ENCODE measurements around the gene TMPRSS7. TPM values are rescaled to one million over a fixed set of nuclear protein-coding genes. Genes with fewer than 3 reads are reported as not detected.

TMPRSS7 gene
- total and polyA plus RNA-seq, 2 of the 8 experiments (the other 6 are each of a cell fraction or from before 2014, with no cell fraction given): not detected

DNA sequence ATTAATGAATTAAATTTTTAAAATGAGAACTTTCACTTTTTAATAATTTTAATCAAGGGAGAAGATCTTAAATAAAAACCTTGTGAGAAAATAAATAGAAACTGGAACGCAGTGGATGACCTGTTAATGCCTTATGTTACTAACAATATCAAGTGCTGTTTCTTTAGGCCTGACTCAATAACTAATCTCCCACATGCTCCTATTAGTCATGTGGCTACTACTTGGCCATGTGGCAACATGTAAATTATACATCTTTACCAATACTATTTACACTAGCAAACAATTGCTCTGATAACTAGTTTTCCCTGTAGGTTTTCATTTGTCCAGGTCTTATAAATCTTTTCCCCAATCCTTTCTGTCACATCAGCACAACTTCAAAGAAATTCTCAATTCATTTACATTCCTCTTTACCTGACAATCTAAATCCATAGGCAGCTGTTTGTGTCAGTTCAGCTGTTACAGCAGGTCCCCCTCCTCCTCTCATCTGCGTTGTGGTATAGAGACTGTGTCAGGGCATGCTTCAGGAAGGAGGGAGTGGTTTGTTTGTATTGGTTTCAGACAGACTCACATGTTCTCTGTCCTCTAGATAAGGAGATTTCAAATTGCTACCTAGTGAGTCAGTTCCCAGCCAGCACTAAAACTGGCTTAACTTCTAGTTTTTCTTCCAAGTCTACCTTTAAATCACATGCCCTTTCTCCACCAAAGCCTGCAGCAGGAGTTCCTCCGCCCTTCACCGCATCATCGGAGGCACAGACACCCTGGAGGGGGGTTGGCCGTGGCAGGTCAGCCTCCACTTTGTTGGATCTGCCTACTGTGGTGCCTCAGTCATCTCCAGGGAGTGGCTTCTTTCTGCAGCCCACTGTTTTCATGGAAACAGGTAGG is 40.3 kb downstream of the TMPRSS7 start:
- H3K36me3 ChIP-seq (ENCODE audit: control insufficient read depth in 2 of 4, insufficient read depth in 4 of 4, low read length in 3 of 4): no peaks in the 10 kb centered on the region
- H4K20me1 ChIP-seq (replicated peaks in 1 of 2; ENCODE audit: control insufficient read depth in 1 of 2, insufficient read depth in 2 of 2, low read length in 2 of 2): no peaks in the 10 kb centered on the region
- H3K4me1 ChIP-seq (replicated peaks in 1 of 4; ENCODE audit: control insufficient read depth in 3 of 4, insufficient read depth in 4 of 4, low read length in 3 of 4): peaks cover 0 to 2% (median 0%) of the 10 kb centered on the region in 4 experiments; a peak in 1 of 7 replicates
- H3K18ac ChIP-seq (ENCODE audit: extremely low read depth, low read length): no peak overlapping the region
- H3K23me2 ChIP-seq (ENCODE audit: low read depth, low read length): no peaks in the 10 kb centered on the region
- no peaks in the 10 kb centered on the region for H3K27me3 ChIP-seq (replicated peaks in 1 of 4; ENCODE audit: control insufficient read depth in 3 of 4, extremely low read depth in 1 of 4, insufficient read depth in 3 of 4, low read length in 3 of 4)
- H2AK5ac ChIP-seq (ENCODE audit: low read depth, low read length): no peak overlapping the region; the same call in 1 of the 2 replicates
- peak overlapping the region; percentile 60; the same call in 1 of the 2 replicates for H2AFZ ChIP-seq (ENCODE audit: low read length)
- H2BK20ac ChIP-seq (ENCODE audit: low read length): no peak overlapping the region
- no peak for FAIRE-seq
- 76% methylated on average over 6 of the region's 6 CpGs; no CpG with 5 or more reads in 1 of the 2 experiments for WGBS, 2 experiments (ENCODE audit: extremely low coverage in 1 of 2, insufficient coverage in 1 of 2, insufficient read length in 1 of 2, insufficient replicate concordance in 2 of 2, low coverage in 1 of 2, low lambda C conversion rate in 2 of 2, missing lambda C conversion rate in 1 of 2)
- peak overlapping the region; percentile 61; the same call in 1 of the 2 replicates for H2BK12ac ChIP-seq (ENCODE audit: low read depth, low read length)
- H4K91ac ChIP-seq (replicated peaks; ENCODE audit: insufficient read length, low read length): no peak overlapping the region
- no peak overlapping the region for H2BK15ac ChIP-seq (ENCODE audit: low read length)
- H3K14ac ChIP-seq (ENCODE audit: insufficient read length): no peak overlapping the region
- H4K5ac ChIP-seq (ENCODE audit: insufficient read length, low read depth, low read length): no peak overlapping the region
- H4K8ac ChIP-seq (ENCODE audit: extremely low read depth, insufficient read depth, low read length): no peak overlapping the region
- H3K4me3 ChIP-seq (ENCODE audit: extremely low read depth in 1 of 4, insufficient read depth in 2 of 4, low read depth in 3 of 4, low read length in 4 of 4): no peak overlapping the region
- ChIA-PET CTCF (ENCODE audit: partially characterized antibody) (no interaction called here), POLR2A (ENCODE audit: partially characterized antibody) (no interaction called here)
- peak overlapping the region; percentile 0; the same call in 1 of the 2 replicates for H2BK5ac ChIP-seq (ENCODE audit: low read depth, low read length)
- no peak overlapping the region for H3K56ac ChIP-seq (replicated peaks; ENCODE audit: insufficient read length, low read depth, low read length)
- H3K9ac ChIP-seq (replicated peaks in 1 of 4; ENCODE audit: extremely low read depth in 1 of 4, low read depth in 3 of 4, low read length in 3 of 4): no peak overlapping the region
- H2BK120ac ChIP-seq (replicated peaks; ENCODE audit: low read depth, low read length): no peak overlapping the region
- H3K4ac ChIP-seq (replicated peaks; ENCODE audit: insufficient read length, low read depth, low read length): no peak overlapping the region
- H3K27ac ChIP-seq (ENCODE audit: low read depth, low read length): no peak overlapping the region
- no peaks in the 10 kb centered on the region for H3K79me1 ChIP-seq (ENCODE audit: low read depth, low read length)
- no peaks in the 10 kb centered on the region for H3K79me2 ChIP-seq (ENCODE audit: control insufficient read depth in 1 of 2, insufficient read depth in 2 of 2, low read length in 2 of 2)
- H3K9me3 ChIP-seq (ENCODE audit: insufficient read depth in 2 of 2, low read depth in 1 of 2, low read length in 1 of 2): no peaks in the 10 kb centered on the region
- no peak for DNase-seq (ENCODE audit: low read depth in 1 of 2, low spot score in 2 of 2)
- peak overlapping the region; percentile 4 to 29; a peak in 1 of 4 replicates for H3K4me2 ChIP-seq (ENCODE audit: insufficient read depth in 1 of 2, low read depth in 2 of 2, low read length in 2 of 2)
- no peak overlapping the region for H3K23ac ChIP-seq (ENCODE audit: insufficient read length)
- TF ChIP-seq CHD2 (IDR thresholded peaks at IDR 0.05; ENCODE audit: low read length) (no peak), POU5F1 (IDR thresholded peaks at IDR 0.05; ENCODE audit: low read depth, low read length) (no peak), ATF3 (IDR thresholded peaks at IDR 0.05; ENCODE audit: insufficient read depth, low read depth, low read length) (no peak), TBP (IDR thresholded peaks at IDR 0.05; ENCODE audit: low read depth, low read length) (no peak), RAD21 (IDR thresholded peaks at IDR 0.05 in 1 of 2, conservative IDR thresholded peaks at IDR 0.05 in 1 of 2; ENCODE audit: low read depth in 2 of 2, low read length in 2 of 2) (no peak), SUZ12 (IDR thresholded peaks at IDR 0.05; ENCODE audit: low read length) (no peak), NANOG (IDR thresholded peaks at IDR 0.05; ENCODE audit: insufficient read depth, low read depth, low read length, poor library complexity, severe bottlenecking) (no peak), TEAD4 (IDR thresholded peaks at IDR 0.05; ENCODE audit: low read depth, low read length) (no peak), SP1 (IDR thresholded peaks at IDR 0.05; ENCODE audit: low read depth, low read length) (no peak), ZNF274 (IDR thresholded peaks at IDR 0.05; ENCODE audit: borderline replicate concordance, extremely low read depth, low read length) (no peak), JUN (IDR thresholded peaks at IDR 0.05; ENCODE audit: low read depth, low read length) (no peak)
